Uterus (tissue), 4 donors: ENCODE measurements around the gene GFOD2. TPM values are rescaled to one million over a fixed set of nuclear protein-coding genes. Genes with fewer than 3 reads are reported as not detected.

Experiments
- DNase-seq, 2 donors: peaks; one replicate each; pipeline ENCODE4 v3.0.0-alpha.2; 2019 to 2020
- H3K27ac ChIP-seq, 2 donors: fragments of 200-600 bp; sonication (generic); 1 replicate in 1 of 2; 2 replicates in 1 of 2; pipeline ENCODE4 v1.5.1; 2016 to 2018
- H3K27me3 ChIP-seq, 2 donors: fragments of 200-600 bp; sonication (generic); one replicate each; pipeline ENCODE4 v1.5.1; 2018 to 2019; ENCODE audit warnings: control low read depth in 1 of 2
- H3K36me3 ChIP-seq, 2 donors: fragments of 200-600 bp; sonication (generic); one replicate each; pipeline ENCODE4 v1.5.1; 2019; ENCODE audit warnings: control low read depth in 1 of 2
- H3K4me1 ChIP-seq, 2 donors: fragments of 200-600 bp; sonication (generic); one replicate each; pipeline ENCODE4 v1.5.1; 2018 to 2019; ENCODE audit warnings: control low read depth in 1 of 2
- H3K4me3 ChIP-seq, 2 donors: fragments of 200-600 bp; sonication (generic); 1 replicate in 1 of 2; 2 replicates in 1 of 2; pipeline ENCODE4 v1.5.1; 2018 to 2019; ENCODE audit warnings: mild to moderate bottlenecking in 1 of 2
- H3K9me3 ChIP-seq, 2 donors: fragments of 200-600 bp; sonication (generic); one replicate each; pipeline ENCODE4 v1.5.1; 2019; ENCODE audit warnings: control low read depth in 1 of 2
- CTCF ChIP-seq, 4 experiments: fragments of 200-600 bp in 2 of 4; fragments of 450-650 bp in 2 of 4; sonication (generic) in 2 of 4; IDR thresholded peaks; one replicate each; pipeline ENCODE4 v1.5.1; 2016 to 2019; ENCODE audit warnings: antibody characterized with exemption in 4 of 4, mild to moderate bottlenecking in 2 of 4, moderate library complexity in 1 of 4
- POLR2A ChIP-seq, 2 donors: fragments of 450-650 bp; IDR thresholded peaks; one replicate each; pipeline ENCODE4 v1.6.1; 2016; ENCODE audit warnings: antibody characterized with exemption in 2 of 2, mild to moderate bottlenecking in 1 of 2, moderate library complexity in 1 of 2
- intact Hi-C: fragments of 100-400 bp; cut with DNase I; formaldehyde crosslinking; loops from one replicate; pipeline ENCODE4 v1.15.1; 2023; ENCODE audit warnings: low total_unique reads
- total RNA-seq, 4 donors: library from RNA; depleted of rRNA in 3 of 4; stranded (reverse); fragments of >200 nt in 3 of 4; gene quantifications; one replicate each; pipeline versions ENCODE4 v1.1.0 to v1.2.4, GENCODE V29; 2014 to 2023
- donor health status: DM: yes; HTN: yes; CAD: no.

GFOD2 gene
- total RNA-seq, 4 donors from 2014 or later: 11.0 to 28.5 (median 26.3) TPM

GRCh38 chr16:67657751-67658518 is 61.2 kb downstream of the GFOD2 start:
- Histone ChIP-seq H3K9me3 (no peaks in the 10 kb centered on the region), H3K4me3 (no peak overlapping the region), H3K36me3 (no peaks in the 10 kb centered on the region), H3K27ac (no peak overlapping the region), H3K27me3 (peaks cover 9 to 15% of the 10 kb centered on the region in 2 donors), H3K4me1 (peaks cover 0 to 25% of the 10 kb centered on the region in 2 donors)
- DNase-seq: no peak
- TF ChIP-seq POLR2A (IDR thresholded peaks at IDR 0.05): no peak
- no peak for TF ChIP-seq CTCF (IDR thresholded peaks at IDR 0.05)
- intact Hi-C loops: no loop called here

GRCh38 chr16:67657017-67657608 is 62.0 kb downstream of the GFOD2 start:
- no peak for DNase-seq
- intact Hi-C loops: no loop called here
- no peak overlapping the region for H3K27ac ChIP-seq
- no peaks in the 10 kb centered on the region for H3K9me3 ChIP-seq
- peaks cover 13 to 15% of the 10 kb centered on the region in 2 donors for H3K27me3 ChIP-seq
- H3K36me3 ChIP-seq: no peaks in the 10 kb centered on the region
- TF ChIP-seq POLR2A (IDR thresholded peaks at IDR 0.05) (no peak), CTCF (IDR thresholded peaks at IDR 0.05) (no peak)
- H3K4me3 ChIP-seq: no peak overlapping the region
- H3K4me1 ChIP-seq: peaks cover 0 to 31% of the 10 kb centered on the region in 2 donors

GRCh38 chr16:67656344-67657016 is 62.6 kb downstream of the GFOD2 start:
- H3K27ac ChIP-seq: no peak overlapping the region
- no peak overlapping the region for H3K4me3 ChIP-seq
- peaks cover 17 to 19% of the 10 kb centered on the region in 2 donors for H3K27me3 ChIP-seq
- no peaks in the 10 kb centered on the region for H3K36me3 ChIP-seq
- intact Hi-C loops: no loop called here
- H3K9me3 ChIP-seq: no peaks in the 10 kb centered on the region
- peaks cover 0 to 27% of the 10 kb centered on the region in 2 donors for H3K4me1 ChIP-seq
- DNase-seq: no peak
- TF ChIP-seq POLR2A (IDR thresholded peaks at IDR 0.05): no peak
- TF ChIP-seq CTCF (IDR thresholded peaks at IDR 0.05): no peak

- TF ChIP-seq POLR2A (IDR thresholded peaks at IDR 0.05): no peak
- TF ChIP-seq CTCF (IDR thresholded peaks at IDR 0.05): no peak
- DNase-seq: no peak
- intact Hi-C loops: no loop called here
- H3K36me3 ChIP-seq: no peaks in the 10 kb centered on the region
- no peak overlapping the region for H3K4me3 ChIP-seq
- H3K4me1 ChIP-seq: peaks cover 0 to 23% of the 10 kb centered on the region in 2 donors
- H3K27me3 ChIP-seq: peaks cover 17 to 19% of the 10 kb centered on the region in 2 donors
- no peaks in the 10 kb centered on the region for H3K9me3 ChIP-seq
- H3K27ac ChIP-seq: no peak overlapping the region
Measured at GRCh38 chr16:67655363-67655762, 63.8 kb downstream of the GFOD2 start.
